GM23248 (cell line): ENCODE results near the gene NKAP. TPM values are rescaled to one million over a fixed set of nuclear protein-coding genes. Genes with fewer than 3 reads are reported as not detected.

Source experiments
- DNase-seq: peaks from one replicate; pipeline ENCODE4 v3.0.0-alpha.2; 2015
- H2AFZ ChIP-seq: fragments of 200-600 bp; sonication (generic); 2 replicates; pipeline ENCODE4 v1.6.1; 2016; ENCODE audit warnings: antibody characterized with exemption
- H3F3A ChIP-seq: fragments of 200-600 bp; sonication (generic); 2 replicates; pipeline ENCODE4 v1.6.1; 2016; ENCODE audit warnings: mild to moderate bottlenecking, antibody characterized with exemption, mixed run types; ENCODE audit not compliant: insufficient read depth
- H3K27ac ChIP-seq: fragments of 200-600 bp; sonication (generic); 2 replicates; pipeline ENCODE4 v1.5.1; 2016; ENCODE audit warnings: mild to moderate bottlenecking
- H3K27me3 ChIP-seq: fragments of 200-600 bp; sonication (generic); replicated peaks from 2 replicates; pipeline ENCODE4 v1.6.1; 2016; ENCODE audit warnings: mild to moderate bottlenecking; ENCODE audit not compliant: insufficient read depth
- H3K36me3 ChIP-seq: fragments of 200-600 bp; sonication (generic); 2 replicates; pipeline ENCODE4 v1.6.1; 2016; ENCODE audit warnings: low read depth, mild to moderate bottlenecking
- H3K4me1 ChIP-seq: fragments of 200-600 bp; sonication (generic); 2 replicates; pipeline ENCODE4 v1.6.1; 2016; ENCODE audit warnings: mild to moderate bottlenecking; ENCODE audit not compliant: insufficient read depth
- H3K4me2 ChIP-seq: fragments of 200-600 bp; sonication (generic); one replicate; pipeline ENCODE4 v1.6.1; 2016; ENCODE audit warnings: mild to moderate bottlenecking; ENCODE audit not compliant: unreplicated experiment
- H3K4me3 ChIP-seq: fragments of 200-600 bp; sonication (generic); 2 replicates; pipeline ENCODE4 v1.5.1; 2016; ENCODE audit warnings: mild to moderate bottlenecking
- H3K79me2 ChIP-seq: fragments of 200-600 bp; sonication (generic); 2 replicates; pipeline ENCODE4 v1.6.1; 2016; ENCODE audit warnings: mild to moderate bottlenecking; ENCODE audit not compliant: insufficient read depth
- H3K9ac ChIP-seq: fragments of 200-600 bp; sonication (generic); 2 replicates; pipeline ENCODE4 v1.6.1; 2016; ENCODE audit warnings: mild to moderate bottlenecking
- H3K9me2 ChIP-seq: fragments of 200-600 bp; sonication (generic); 2 replicates; pipeline ENCODE4 v1.6.1; 2016; ENCODE audit warnings: mixed run types, mild to moderate bottlenecking, moderate library complexity; ENCODE audit not compliant: insufficient read depth
- H3K9me3 ChIP-seq: fragments of 200-600 bp; sonication (generic); one replicate; pipeline ENCODE4 v1.6.1; 2017; ENCODE audit warnings: low read depth
- H4K20me1 ChIP-seq: fragments of 200-600 bp; sonication (generic); 2 replicates; pipeline ENCODE4 v1.6.0; 2016; ENCODE audit not compliant: insufficient read depth
- EZH2 ChIP-seq: fragments of 200-600 bp; sonication (generic); IDR thresholded peaks from 2 replicates; pipeline ENCODE4 v1.6.1; 2018; ENCODE audit warnings: antibody characterized with exemption, mild to moderate bottlenecking; ENCODE audit not compliant: insufficient read depth, poor library complexity, severe bottlenecking
- EZH2phosphoT487 ChIP-seq: fragments of 200-600 bp; sonication (generic); IDR thresholded peaks from 2 replicates; pipeline ENCODE4 v1.6.1; 2018; ENCODE audit warnings: antibody characterized with exemption, moderate library complexity, mild to moderate bottlenecking, low read depth; ENCODE audit not compliant: insufficient read depth
- whole genome bisulfite sequencing, 2 experiments: methylation state at CpG; one replicate each; pipeline ENCODE4 v1.1.6; 2015 to 2017; ENCODE audit warnings: low lambda C conversion rate in 2 of 2, low coverage in 1 of 2; ENCODE audit errors: missing lambda C conversion rate in 2 of 2; 5-methylcytosine and 5-hydroxymethylcytosine counted together
- in situ Hi-C: fragments of 300-500 bp; cut with MboI; formaldehyde crosslinking; loops from 2 replicates; pipeline ENCODE4 v1.15.0; 2020
- polyA plus RNA-seq: library from polyadenylated mRNA; unstranded; fragments of >200 nt; fragmentation: Nextera tagmentation; extraction: Ambion mirVana; gene quantifications from 2 replicates; pipeline ENCODE4 v1.2.1, GENCODE V29; 2016
- total RNA-seq: library from RNA; depleted of rRNA; stranded (reverse); fragments of >200 nt; shearing (Covaris generic); gene quantifications from 2 replicates; pipeline ENCODE4 v1.2.3, GENCODE V29; 2014

NKAP gene
- total and polyA plus RNA-seq, 2 experiments from 2014 or later: 3.1 to 3.7 TPM

DNA sequence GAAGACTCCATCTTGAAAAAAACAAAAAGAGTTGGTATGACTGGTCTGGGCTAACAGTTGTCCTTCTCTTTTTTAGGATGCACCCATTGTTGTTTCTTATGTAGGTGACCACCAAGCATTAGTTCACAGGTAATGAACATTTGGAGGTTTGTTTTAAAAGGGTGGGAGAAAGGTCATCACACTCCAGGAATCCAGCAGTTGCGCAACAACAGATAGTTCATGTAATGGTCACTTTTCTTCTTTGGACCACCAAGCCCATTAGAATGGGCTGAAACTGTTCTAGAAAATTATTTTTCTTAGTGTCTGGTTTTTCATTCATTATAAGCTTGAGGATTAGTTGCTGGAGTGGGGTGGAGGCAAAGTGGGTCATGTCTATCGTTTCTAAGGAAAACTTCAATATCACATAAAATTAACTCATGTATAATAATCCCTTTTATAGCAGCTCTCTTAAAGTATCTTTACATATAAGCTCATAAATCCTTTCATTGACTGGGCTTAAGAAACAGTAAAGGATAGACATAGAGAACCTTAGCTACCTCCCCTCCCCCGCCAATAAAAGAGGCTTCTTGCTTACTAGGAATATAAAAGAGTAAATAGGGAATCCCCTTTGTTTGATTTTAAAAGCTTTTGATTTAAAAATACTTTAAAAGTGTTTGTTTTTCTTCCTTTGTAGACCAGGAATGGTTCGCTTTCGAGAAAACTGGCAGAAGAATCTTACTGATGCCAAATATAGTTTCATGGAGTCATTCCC, 23.5 kb downstream of the NKAP start:
- no peak overlapping the region for H2AFZ ChIP-seq
- H3K4me3 ChIP-seq: no peak overlapping the region
- no peak overlapping the region for H3K27ac ChIP-seq
- no peaks in the 10 kb centered on the region for H3K27me3 ChIP-seq
- no peaks in the 10 kb centered on the region for H3K4me1 ChIP-seq
- in situ Hi-C loops: no loop called here
- WGBS, 2 experiments: 79 to 81% methylated on average over 5 of the region's 5 CpGs
- TF ChIP-seq EZH2: no peak
- TF ChIP-seq EZH2phosphoT487: no peak
- H4K20me1 ChIP-seq: no peaks in the 10 kb centered on the region
- H3K36me3 ChIP-seq: no peaks in the 10 kb centered on the region
- no peaks in the 10 kb centered on the region for H3F3A ChIP-seq
- no peaks in the 10 kb centered on the region for H3K9me2 ChIP-seq
- DNase-seq: no peak
- no peaks in the 10 kb centered on the region for H3K9me3 ChIP-seq
- no peak overlapping the region for H3K4me2 ChIP-seq
- H3K9ac ChIP-seq: no peak overlapping the region
- H3K79me2 ChIP-seq: no peaks in the 10 kb centered on the region

DNA sequence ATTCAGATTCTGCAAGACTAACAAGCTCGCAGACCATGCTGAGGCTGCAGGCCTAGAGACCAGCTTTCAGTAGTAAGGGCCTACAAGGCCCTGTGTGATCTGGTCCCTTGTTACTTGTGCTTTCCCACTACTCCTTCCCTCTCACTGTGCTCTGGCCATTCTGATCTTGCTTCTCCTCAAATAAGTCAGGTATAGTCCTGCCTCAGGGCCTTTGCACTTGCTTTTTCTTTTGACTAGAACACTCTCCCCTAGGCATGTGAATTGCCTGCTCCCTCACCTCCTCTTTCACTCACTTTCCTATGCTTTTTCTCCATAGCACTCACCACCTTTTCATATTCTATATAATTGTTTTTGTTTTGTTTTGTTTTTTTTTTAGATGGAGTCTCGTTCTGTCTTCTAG, 25.7 kb downstream of the NKAP start:
- DNase-seq: no peak
- H3K79me2 ChIP-seq: no peaks in the 10 kb centered on the region
- in situ Hi-C loops: no loop called here

GRCh38 chrX:119916310-119916709, 27.2 kb downstream of the NKAP start:
- Histone ChIP-seq H3K36me3 (no peaks in the 10 kb centered on the region), H2AFZ (no peak overlapping the region), H3K27ac (no peak overlapping the region), H3F3A (no peaks in the 10 kb centered on the region), H3K9ac (no peak overlapping the region), H3K79me2 (no peaks in the 10 kb centered on the region), H3K4me1 (no peaks in the 10 kb centered on the region), H3K27me3 (no peaks in the 10 kb centered on the region), H3K4me2 (no peak overlapping the region), H4K20me1 (no peaks in the 10 kb centered on the region), H3K4me3 (no peak overlapping the region), H3K9me2 (no peaks in the 10 kb centered on the region), H3K9me3 (no peaks in the 10 kb centered on the region)
- in situ Hi-C loops: no loop called here
- TF ChIP-seq EZH2phosphoT487 (no peak), EZH2 (no peak)
- DNase-seq: no peak
- WGBS, 2 experiments: 83 to 100% methylated on average over 2 to 5 of the region's 5 CpGs

More for the DNA sequence above, 25.7 kb downstream of the NKAP start:
- Histone ChIP-seq H4K20me1 (no peaks in the 10 kb centered on the region), H3K36me3 (no peaks in the 10 kb centered on the region), H3K27ac (no peak overlapping the region), H3K4me2 (no peak overlapping the region), H3K4me3 (no peak overlapping the region), H3K9me3 (no peaks in the 10 kb centered on the region), H2AFZ (no peak overlapping the region), H3K9ac (no peak overlapping the region), H3K27me3 (no peaks in the 10 kb centered on the region), H3F3A (no peaks in the 10 kb centered on the region), H3K4me1 (no peaks in the 10 kb centered on the region), H3K9me2 (no peaks in the 10 kb centered on the region)
- no peak for TF ChIP-seq EZH2
- TF ChIP-seq EZH2phosphoT487: no peak
- WGBS, 2 experiments: 80 to 86% methylated on average over 1 to 2 of the region's 2 CpGs

DNA sequence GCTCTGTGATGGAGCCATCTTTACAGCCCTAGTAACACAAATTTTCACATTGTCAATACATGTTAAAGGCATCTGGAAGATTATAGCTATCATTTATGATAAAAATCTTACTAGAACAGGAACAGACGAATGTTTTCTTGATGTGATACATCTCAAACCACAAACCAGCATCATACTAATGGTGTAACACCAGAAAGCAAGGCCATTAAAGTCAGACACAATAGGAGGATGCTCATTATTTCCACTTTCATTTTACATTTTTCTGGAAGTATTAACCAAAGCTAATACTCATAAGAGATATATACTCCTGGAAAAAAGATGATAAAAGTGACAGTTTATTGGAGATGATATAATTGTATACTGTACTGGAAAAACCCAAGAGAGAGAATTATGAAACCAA, 42.6 kb downstream of the NKAP start:
- no peak overlapping the region for H3K4me2 ChIP-seq
- no peak overlapping the region for H3K9ac ChIP-seq
- no peaks in the 10 kb centered on the region for H3K4me1 ChIP-seq
- no peaks in the 10 kb centered on the region for H3K9me3 ChIP-seq
- no peaks in the 10 kb centered on the region for H3K9me2 ChIP-seq
- no peak overlapping the region for H3K4me3 ChIP-seq
- DNase-seq: no peak
- H3K79me2 ChIP-seq: no peaks in the 10 kb centered on the region
- no peaks in the 10 kb centered on the region for H3F3A ChIP-seq
- no peaks in the 10 kb centered on the region for H3K36me3 ChIP-seq
- in situ Hi-C loops: no loop called here
- no peaks in the 10 kb centered on the region for H4K20me1 ChIP-seq
- 58 to 59% methylated on average over 1 of the region's 1 CpG for WGBS, 2 experiments
- no peaks in the 10 kb centered on the region for H3K27me3 ChIP-seq
- H3K27ac ChIP-seq: no peak overlapping the region
- TF ChIP-seq EZH2phosphoT487 (no peak), EZH2 (no peak)
- no peak overlapping the region for H2AFZ ChIP-seq
